Transverse colon (tissue), 4 donors: ENCODE results near the gene SHC3. TPM values are rescaled to one million over a fixed set of nuclear protein-coding genes. Genes with fewer than 3 reads are reported as not detected.

Experiments used
- DNase-seq: peaks from one replicate; pipeline ENCODE4 v3.0.0-alpha.2; 2019
- H3K27ac ChIP-seq, 4 donors: fragments of 200-600 bp; sonication (generic); 2 replicates each; pipeline ENCODE4 v1.5.1; 2016 to 2018; ENCODE audit warnings: inconsistent platforms in 4 of 4
- H3K27me3 ChIP-seq: fragments of 200-600 bp; sonication (generic); 2 replicates; pipeline ENCODE4 v1.5.1; 2017; ENCODE audit warnings: inconsistent platforms
- H3K36me3 ChIP-seq, 4 donors: fragments of 200-600 bp; sonication (generic); 2 replicates each; pipeline ENCODE4 v1.5.1; 2017 to 2019; ENCODE audit warnings: inconsistent platforms in 4 of 4
- H3K4me1 ChIP-seq, 4 donors: fragments of 200-600 bp; sonication (generic); 2 replicates each; pipeline ENCODE4 v1.5.1; 2017 to 2020; ENCODE audit warnings: inconsistent platforms in 4 of 4
- H3K4me3 ChIP-seq, 4 donors: fragments of 200-600 bp; sonication (generic); 1 replicate in 1 of 4; 2 replicates in 3 of 4; pipeline versions ENCODE4 v1.5.1 to v1.6.1; 2017 to 2019; ENCODE audit warnings: inconsistent platforms in 4 of 4
- H3K9me3 ChIP-seq, 2 donors: fragments of 200-600 bp; sonication (generic); 2 replicates each; pipeline ENCODE4 v1.5.1; 2017 to 2019; ENCODE audit warnings: inconsistent platforms in 2 of 2
- CTCF ChIP-seq, 5 experiments: fragments of 200-600 bp in 3 of 5; fragments of 450-650 bp in 2 of 5; sonication (generic) in 3 of 5; IDR thresholded peaks; 1 replicate in 2 of 5; 2 replicates in 3 of 5; pipeline ENCODE4 v1.5.1; 2016 to 2017; ENCODE audit warnings: antibody characterized with exemption in 5 of 5, inconsistent platforms in 3 of 5, mild to moderate bottlenecking in 2 of 5, moderate library complexity in 1 of 5
- EP300 ChIP-seq: sonication (generic); formaldehyde crosslinking; IDR thresholded peaks from one replicate; pipeline ENCODE4 v1.6.1; 2017; ENCODE audit warnings: antibody characterized with exemption, low read depth
- POLR2A ChIP-seq: fragments of 450-650 bp; IDR thresholded peaks from one replicate; pipeline ENCODE4 v1.6.1; 2016; ENCODE audit warnings: antibody characterized with exemption, mild to moderate bottlenecking, moderate library complexity
- POLR2AphosphoS5 ChIP-seq, 3 donors: sonication (generic); formaldehyde crosslinking; IDR thresholded peaks; one replicate each; pipeline ENCODE4 v1.6.1; 2016; ENCODE audit warnings: antibody characterized with exemption in 3 of 3
- WGBS, 2 donors: methylation state at CpG; one replicate each; pipeline ENCODE4 v1.1.5; 2018; ENCODE audit warnings: low coverage in 1 of 2; 5-methylcytosine and 5-hydroxymethylcytosine counted together
- in situ Hi-C, 4 donors: fragments of 200-750 bp; cut with MboI; loops; one replicate each; pipeline versions ENCODE4 v1.15.0 to v1.15.1; 2017; ENCODE audit warnings: low sequenced_read_pairs in 3 of 4, low pct_ligation_motif_present in 1 of 4, low pct_unique_long_range_greater_than_20kb in 1 of 4
- intact Hi-C: fragments of 100-400 bp; cut with DNase I; formaldehyde crosslinking; loops from one replicate; pipeline ENCODE4 v1.15.1; 2023; ENCODE audit warnings: low total_unique reads
- total RNA-seq, 4 donors: library from RNA; depleted of rRNA; stranded (reverse); fragments of >200 nt; gene quantifications; one replicate each; pipeline ENCODE4 v1.1.0, GENCODE V29; 2016

SHC3 gene
- total RNA-seq, 4 donors from 2014 or later = 1.1 to 4.8 (median 2.7) TPM

DNA sequence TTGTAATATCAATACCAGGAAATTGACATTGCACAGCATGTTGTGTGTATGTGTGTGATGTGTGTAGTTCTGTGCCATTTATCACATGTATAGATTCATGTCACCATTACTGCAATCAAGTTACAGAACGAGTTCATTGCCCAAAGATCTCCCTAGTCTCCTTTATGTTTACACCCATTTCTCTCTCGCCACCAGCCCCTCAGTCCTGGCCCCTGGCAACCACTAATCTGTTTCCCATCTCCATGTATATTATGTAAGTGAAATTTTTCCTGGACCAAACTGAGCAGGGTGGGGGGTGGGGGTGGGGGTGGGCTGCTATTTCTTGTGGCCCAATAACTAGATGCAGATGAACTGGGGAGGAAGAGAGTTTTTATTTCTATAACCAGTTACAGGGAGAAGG lies 198.8 kb downstream of the SHC3 start:
- no peak overlapping the region for H3K4me3 ChIP-seq
- 80 to 90% methylated on average over 2 of the region's 2 CpGs for WGBS, 2 donors
- intact Hi-C loops = no loop called here
- DNase-seq = no peak
- in situ Hi-C loops = loop anchor here in 1 of 4 donors (25.0 kb wide), 1 partner anchor 1292 kb away; no protein-coding TSS in a partner anchor
- H3K27me3 ChIP-seq = no peaks in the 10 kb centered on the region
- TF ChIP-seq EP300 (no peak), POLR2AphosphoS5 (IDR thresholded peaks at IDR 0.05) (no peak), CTCF (IDR thresholded peaks at IDR 0.05) (no peak), POLR2A (no peak)
- no peaks in the 10 kb centered on the region for H3K9me3 ChIP-seq
- no peak overlapping the region for H3K27ac ChIP-seq
- no peaks in the 10 kb centered on the region for H3K4me1 ChIP-seq
- H3K36me3 ChIP-seq = no peaks in the 10 kb centered on the region

- intact Hi-C loops = no loop called here
- H3K36me3 ChIP-seq = no peaks in the 10 kb centered on the region
- in situ Hi-C loops = loop anchor here in 1 of 4 donors (25.0 kb wide), 1 partner anchor 1292 kb away; no protein-coding TSS in a partner anchor
- DNase-seq = no peak
- no peak overlapping the region for H3K27ac ChIP-seq
- 77 to 100% methylated on average over 1 to 2 of the region's 2 CpGs for WGBS, 2 donors
- no peaks in the 10 kb centered on the region for H3K27me3 ChIP-seq
- H3K4me3 ChIP-seq = no peak overlapping the region
- no peaks in the 10 kb centered on the region for H3K4me1 ChIP-seq
- no peaks in the 10 kb centered on the region for H3K9me3 ChIP-seq
- TF ChIP-seq EP300 = no peak
These were observed 199.6 kb downstream of the SHC3 start for GRCh38 chr9:88979021-88979420.

- TF ChIP-seq CTCF (IDR thresholded peaks at IDR 0.05) (no peak), EP300 (no peak), POLR2A (no peak), POLR2AphosphoS5 (IDR thresholded peaks at IDR 0.05) (no peak)
- Histone ChIP-seq H3K36me3 (no peaks in the 10 kb centered on the region), H3K4me3 (no peak overlapping the region), H3K27ac (no peak overlapping the region), H3K27me3 (no peaks in the 10 kb centered on the region), H3K9me3 (no peaks in the 10 kb centered on the region), H3K4me1 (no peaks in the 10 kb centered on the region)
- DNase-seq = no peak
- WGBS, 2 donors = 62 to 63% methylated on average over 5 of the region's 5 CpGs
- in situ Hi-C loops = loop anchor here in 1 of 4 donors (25.0 kb wide), 1 partner anchor 1291 kb away; no protein-coding TSS in a partner anchor
- intact Hi-C loops = no loop called here
These were observed 200.6 kb downstream of the SHC3 start for GRCh38 chr9:88978034-88978433.

- Histone ChIP-seq H3K36me3 (no peaks in the 10 kb centered on the region), H3K4me3 (no peak overlapping the region), H3K27ac (no peak overlapping the region), H3K9me3 (no peaks in the 10 kb centered on the region), H3K4me1 (no peaks in the 10 kb centered on the region), H3K27me3 (no peaks in the 10 kb centered on the region)
- TF ChIP-seq POLR2AphosphoS5 (IDR thresholded peaks at IDR 0.05) (no peak), EP300 (no peak)
- intact Hi-C loops (no loop called here), in situ Hi-C loops (loop anchor here in 1 of 4 donors (25.0 kb wide), 1 partner anchor 1290 kb away; no protein-coding TSS in a partner anchor)
- WGBS, 2 donors = 85 to 93% methylated on average over 5 of the region's 5 CpGs
- DNase-seq = no peak
These were observed 201.7 kb downstream of the SHC3 start for GRCh38 chr9:88976890-88977257.

- TF ChIP-seq EP300 = no peak
- TF ChIP-seq POLR2A = no peak
- no peak for TF ChIP-seq POLR2AphosphoS5 (IDR thresholded peaks at IDR 0.05)
- no peak for TF ChIP-seq CTCF (IDR thresholded peaks at IDR 0.05)
- H3K9me3 ChIP-seq = no peaks in the 10 kb centered on the region
- H3K27ac ChIP-seq = no peak overlapping the region
- no peaks in the 10 kb centered on the region for H3K4me1 ChIP-seq
- intact Hi-C loops = no loop called here
- no peak overlapping the region for H3K4me3 ChIP-seq
- DNase-seq = no peak
- 59 to 71% methylated on average over 4 to 8 of the region's 8 CpGs for WGBS, 2 donors
- in situ Hi-C loops = loop anchor here in 1 of 4 donors (25.0 kb wide), 1 partner anchor 1289 kb away; no protein-coding TSS in a partner anchor
- no peaks in the 10 kb centered on the region for H3K36me3 ChIP-seq
- H3K27me3 ChIP-seq = no peaks in the 10 kb centered on the region
These were observed 202.4 kb downstream of the SHC3 start for GRCh38 chr9:88975966-88976889.
